ENCODE results near the gene SULT4A1.
A peak's percentile ranks its signal among the peaks of the same experiment; 100 is the strongest.
"Not testable (repeated sequence)": the region's sequence is repeated elsewhere in the genome, so short reads cannot be mapped to it uniquely, and the experiment has no call there.

SULT4A1 gene, protein sequence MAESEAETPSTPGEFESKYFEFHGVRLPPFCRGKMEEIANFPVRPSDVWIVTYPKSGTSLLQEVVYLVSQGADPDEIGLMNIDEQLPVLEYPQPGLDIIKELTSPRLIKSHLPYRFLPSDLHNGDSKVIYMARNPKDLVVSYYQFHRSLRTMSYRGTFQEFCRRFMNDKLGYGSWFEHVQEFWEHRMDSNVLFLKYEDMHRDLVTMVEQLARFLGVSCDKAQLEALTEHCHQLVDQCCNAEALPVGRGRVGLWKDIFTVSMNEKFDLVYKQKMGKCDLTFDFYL

DNA sequence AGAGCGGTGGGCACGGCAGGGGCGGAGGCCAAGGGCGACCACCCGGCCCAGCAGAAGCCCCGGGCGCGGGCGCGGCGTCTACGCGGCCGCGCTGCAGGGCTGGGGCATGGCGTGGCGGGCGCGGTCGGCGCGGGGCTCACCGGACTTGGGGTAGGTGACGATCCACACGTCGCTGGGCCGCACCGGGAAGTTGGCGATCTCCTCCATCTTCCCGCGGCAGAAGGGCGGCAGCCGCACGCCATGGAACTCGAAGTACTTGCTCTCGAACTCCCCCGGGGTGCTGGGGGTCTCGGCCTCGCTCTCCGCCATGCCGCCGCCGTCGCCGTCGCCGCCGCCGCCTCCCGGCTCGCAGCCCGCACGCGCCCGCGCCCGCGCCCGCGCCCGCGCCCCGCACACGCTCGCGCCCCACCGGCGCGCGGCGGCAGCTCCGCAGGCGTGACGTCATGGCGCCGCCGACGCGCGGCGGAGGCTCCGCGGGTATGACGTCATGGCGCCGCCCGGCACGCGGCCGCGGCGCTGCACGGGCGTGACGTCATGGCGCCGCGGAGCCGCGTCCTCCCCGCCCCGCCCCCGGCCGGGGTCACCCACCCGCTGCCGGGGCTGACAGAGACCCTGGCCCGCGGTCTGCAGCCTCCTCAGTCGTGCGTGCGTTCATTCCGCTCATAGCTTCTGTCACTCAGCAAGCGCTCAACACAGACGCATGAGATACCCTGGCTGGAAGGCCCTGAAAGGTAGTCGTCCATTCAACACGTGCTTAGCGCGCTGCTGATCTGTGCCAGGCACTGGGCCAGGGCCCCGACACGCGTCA is at the start of gene SULT4A1:
Gene SULT4A1 (minus strand): TSS at position 440 of the 808 bp plus-strand sequence. CDS start 131 bp downstream, at position 309.
- peak in 1 of 2 experiments; percentile 14 for DNase-seq (ENCODE audit: low read depth in 2 of 2)

- DNase-seq (ENCODE audit: low read depth in 2 of 2) = no peak
Observed at GRCh38 chr22:43911351-43911750, 49.0 kb upstream of the SULT4A1 start.

DNA sequence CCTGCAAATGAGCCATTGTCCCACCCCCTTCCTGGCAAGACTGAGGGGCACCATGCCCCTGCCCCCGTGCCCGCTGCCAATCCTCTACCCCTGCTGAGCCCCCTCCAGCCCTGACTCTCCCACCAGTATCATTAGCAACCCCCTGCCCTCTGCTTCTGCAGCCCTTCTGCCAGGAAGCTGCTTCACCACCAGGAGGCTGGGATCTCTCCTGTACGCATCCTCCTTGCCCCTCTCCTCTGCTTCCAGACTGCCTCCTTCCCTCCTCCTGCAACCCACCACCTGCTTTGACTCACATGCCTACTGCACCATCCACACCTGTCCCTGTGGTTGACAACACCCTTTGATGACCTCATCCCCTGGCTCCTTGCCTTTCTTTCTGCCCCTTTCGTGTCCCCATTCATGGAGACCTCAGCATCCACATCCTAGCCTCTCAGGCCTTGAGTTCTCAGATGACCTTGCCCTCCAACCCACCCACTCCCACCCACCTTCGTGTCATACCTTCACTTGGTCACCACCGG is 47.9 kb upstream of the SULT4A1 start:
- DNase-seq (ENCODE audit: low read depth in 2 of 2) = no peak

DNA sequence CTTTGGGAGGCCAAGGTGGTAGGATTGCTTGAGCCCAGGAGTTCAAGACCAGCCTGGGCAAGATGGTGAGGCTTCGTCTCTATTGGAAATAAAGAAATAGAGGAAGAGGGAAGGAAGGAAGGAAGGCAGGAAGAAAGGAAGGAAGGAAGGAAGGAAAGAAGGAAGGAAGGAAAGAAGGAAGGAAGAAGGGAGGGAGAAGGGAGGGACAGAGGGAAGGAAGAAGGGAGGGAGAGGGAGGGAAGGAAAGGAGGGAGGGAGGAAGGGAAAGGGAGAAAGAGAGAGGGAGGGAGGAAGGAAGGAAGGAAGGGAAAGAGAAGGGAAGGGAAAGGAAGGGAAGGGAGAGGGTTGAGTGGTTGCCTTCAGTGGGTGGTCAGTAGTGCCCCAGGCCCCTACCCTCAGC is 47.4 kb upstream of the SULT4A1 start:
- DNase-seq (ENCODE audit: low read depth in 2 of 2) = no peak

DNA sequence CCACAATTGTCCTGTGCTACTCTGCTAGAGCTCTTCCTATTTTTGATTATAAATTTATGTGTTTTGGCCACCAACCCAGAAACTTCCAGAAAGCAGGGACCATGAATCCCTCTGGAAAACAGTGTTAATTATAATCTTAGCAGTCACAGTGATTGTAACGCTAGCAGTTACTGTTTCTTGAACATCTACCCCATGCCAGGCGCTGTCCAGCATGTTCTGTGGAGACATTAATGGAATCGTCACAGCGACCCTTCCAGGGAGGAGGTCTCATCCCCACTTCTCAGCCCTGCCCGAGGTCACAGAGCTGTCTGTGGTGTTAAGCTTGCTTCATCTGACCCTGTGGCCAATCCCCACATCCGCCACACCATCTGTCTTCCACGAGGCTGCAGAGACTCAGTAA is 43.4 kb upstream of the SULT4A1 start:
- DNase-seq (ENCODE audit: low read depth in 2 of 2) = no peak

DNA sequence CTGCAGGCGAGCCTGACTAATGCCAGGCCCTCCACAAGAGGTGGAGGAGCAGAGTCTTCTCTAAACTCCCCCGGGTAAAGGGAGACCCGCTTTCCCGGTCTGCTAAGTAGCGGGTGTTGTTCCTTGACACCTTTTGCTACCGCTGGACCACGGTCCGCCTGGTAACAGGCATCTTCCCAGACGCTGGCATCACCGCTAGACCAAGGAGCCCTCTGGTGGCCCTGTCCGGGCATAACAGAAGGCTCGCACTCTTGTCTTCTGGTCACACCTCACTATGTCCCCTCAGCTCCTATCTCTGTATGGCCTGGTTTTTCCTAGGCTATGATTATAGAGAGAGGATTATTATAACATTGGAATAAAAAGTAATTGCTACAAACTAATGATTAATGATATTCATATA is 42.1 kb upstream of the SULT4A1 start:
- not testable (repeated sequence) for DNase-seq (ENCODE audit: low read depth in 2 of 2)

DNA sequence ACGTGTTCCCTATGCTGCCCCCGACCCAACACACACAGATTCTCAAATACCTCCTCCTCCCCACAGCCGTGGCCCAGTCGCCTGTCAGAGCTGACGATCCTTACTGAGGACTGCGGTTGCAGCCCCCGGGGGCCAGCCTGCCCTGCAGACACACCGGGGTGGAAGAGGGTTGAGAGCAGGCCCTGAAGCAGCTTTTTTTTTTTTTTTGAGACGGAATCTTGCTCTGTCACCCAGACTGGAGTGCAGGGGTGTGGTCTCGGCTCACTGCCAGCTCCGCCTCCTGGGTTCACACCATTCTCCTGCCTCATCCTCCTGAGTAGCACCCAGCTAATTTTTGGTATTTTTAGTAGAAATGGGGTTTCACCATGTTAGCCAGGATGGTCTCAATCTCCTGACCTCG is 40.7 kb upstream of the SULT4A1 start:
- DNase-seq (ENCODE audit: low read depth in 2 of 2) = not testable (repeated sequence)

GRCh38 chr22:43901976-43902643 is 39.8 kb upstream of the SULT4A1 start:
- DNase-seq (ENCODE audit: low read depth in 2 of 2) = peak; percentile 55 to 60

DNA sequence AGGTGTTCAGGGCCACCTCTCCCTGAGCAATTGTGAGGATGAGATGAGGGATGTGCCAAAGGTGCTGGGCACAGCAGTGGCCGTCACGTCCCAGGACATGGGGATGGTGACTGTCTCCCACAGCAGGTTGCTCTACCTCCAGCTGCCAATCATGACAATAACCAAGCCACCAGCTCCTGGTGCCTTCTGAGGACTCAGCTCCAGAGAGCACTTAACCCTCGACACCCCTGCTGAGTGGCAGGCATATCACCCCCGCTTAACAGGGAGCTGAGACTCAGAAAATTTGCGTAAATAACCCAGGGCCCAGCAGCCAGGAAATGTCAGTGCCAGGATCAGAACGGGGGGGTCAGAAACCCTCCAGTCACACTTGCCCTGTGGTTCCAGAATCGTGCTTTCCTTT is 37.9 kb upstream of the SULT4A1 start:
- DNase-seq (ENCODE audit: low read depth in 2 of 2) = no peak

GRCh38 chr22:43897751-43898261 is 35.5 kb upstream of the SULT4A1 start:
- no peak for DNase-seq (ENCODE audit: low read depth in 2 of 2)

GRCh38 chr22:43895986-43896645 is 33.8 kb upstream of the SULT4A1 start:
- DNase-seq (ENCODE audit: low read depth in 2 of 2) = no peak

GRCh38 chr22:43894122-43894521 is 31.8 kb upstream of the SULT4A1 start:
- DNase-seq (ENCODE audit: low read depth in 2 of 2) = no peak

- DNase-seq (ENCODE audit: low read depth in 2 of 2) = no peak
Observed at GRCh38 chr22:43893266-43893665, 31.0 kb upstream of the SULT4A1 start.

DNA sequence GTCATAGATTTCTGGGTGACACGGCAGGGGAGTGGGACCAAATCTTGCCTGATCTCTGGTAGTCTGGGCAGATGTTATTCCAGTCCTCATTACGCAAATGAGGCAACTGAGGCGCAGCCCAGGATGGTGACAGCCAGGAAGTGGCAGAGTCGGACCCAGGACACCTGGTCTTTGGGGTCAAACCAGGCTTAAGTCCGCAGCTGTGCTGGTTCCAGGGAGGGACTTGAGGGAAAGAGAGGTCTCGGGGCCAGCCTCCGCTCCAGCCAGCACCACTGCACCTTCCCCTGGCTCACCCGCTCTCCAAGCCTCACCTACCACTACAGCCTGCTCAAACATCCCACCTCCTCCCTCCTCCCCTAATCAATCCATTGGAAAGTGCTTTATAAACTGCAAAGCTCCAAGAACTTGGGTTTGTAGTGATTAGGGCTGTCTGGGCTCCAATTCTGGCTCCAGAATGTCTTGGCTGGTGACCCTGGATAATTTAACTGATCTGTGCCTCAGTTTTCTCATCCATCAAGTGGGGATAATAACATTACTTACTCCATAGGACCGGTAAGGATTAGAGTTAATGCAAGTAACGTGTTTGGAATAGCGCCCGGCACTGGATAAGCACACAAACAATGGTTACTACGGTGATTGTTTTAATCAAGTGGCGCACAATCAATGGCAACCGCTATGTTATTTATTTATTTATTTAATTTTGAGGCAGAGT is 30.0 kb upstream of the SULT4A1 start:
- DNase-seq (ENCODE audit: low read depth in 2 of 2) = no peak

DNA sequence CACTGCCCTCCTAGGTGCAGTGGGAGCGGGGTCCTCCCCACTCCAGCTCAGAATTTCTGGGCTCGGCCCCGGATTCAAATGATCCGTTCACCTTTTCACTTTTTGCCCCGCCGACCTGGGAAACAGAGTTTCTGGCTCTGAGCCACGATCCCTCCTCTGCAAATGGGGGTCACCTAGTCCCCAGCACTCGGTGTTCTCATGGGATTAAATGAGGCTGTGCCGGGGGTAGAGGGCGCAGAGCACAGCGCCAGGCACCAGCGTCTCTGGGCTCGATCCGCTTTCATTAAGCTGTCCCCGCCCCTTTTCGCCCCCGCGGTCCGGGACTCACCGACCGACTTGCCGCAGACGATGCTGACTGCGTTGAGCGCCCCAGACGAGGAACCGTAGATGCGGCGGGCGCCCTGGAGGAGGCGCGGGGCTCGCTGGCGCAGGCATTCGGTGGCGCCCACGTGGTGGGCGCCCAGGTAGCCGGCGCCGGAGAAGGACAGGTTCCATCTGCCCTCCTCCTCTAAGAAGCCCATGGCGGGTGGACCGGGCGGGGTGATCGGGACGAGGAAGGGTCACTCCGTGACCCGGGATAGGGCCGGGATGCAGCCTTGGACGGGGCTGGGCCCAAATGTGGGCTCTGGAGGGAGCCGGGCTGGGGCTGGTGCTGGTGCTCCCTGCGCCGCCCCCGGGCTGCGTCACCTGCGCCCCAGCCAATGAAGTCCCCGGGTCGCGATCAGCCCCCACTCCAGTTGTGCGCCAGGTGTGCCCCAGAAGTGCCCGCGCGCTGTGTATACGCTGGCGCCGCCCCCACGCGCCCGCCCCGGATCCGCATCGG is 29.3 kb upstream of the SULT4A1 start, which contains the start of gene PNPLA5:
Gene PNPLA5 (minus strand): TSS at position 654 of the 823 bp plus-strand sequence. CDS start 133 bp downstream, at position 521.
- DNase-seq (ENCODE audit: low read depth in 2 of 2) = no peak

- no peak for DNase-seq (ENCODE audit: low read depth in 2 of 2)
Observed at GRCh38 chr22:43890901-43891331, 28.6 kb upstream of the SULT4A1 start.

DNA sequence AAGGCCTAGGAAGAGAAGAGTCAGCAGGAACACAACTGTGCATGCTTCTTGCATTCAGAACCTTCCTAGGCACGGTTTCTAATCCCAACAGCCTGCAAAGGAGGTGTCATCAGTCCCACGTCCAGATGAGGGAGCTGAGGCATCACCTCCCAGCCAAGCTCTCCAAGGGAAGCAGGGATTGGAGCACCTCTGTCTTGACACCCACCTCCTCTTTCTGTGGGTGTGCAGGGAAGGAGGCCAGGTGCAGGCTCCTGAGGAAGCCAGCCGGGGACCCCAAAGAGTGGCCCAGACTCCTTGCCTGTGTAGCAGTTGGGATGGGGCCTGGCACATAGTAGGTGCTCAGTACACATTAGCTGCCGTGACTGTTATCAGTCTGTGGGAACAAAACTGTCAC is 27.5 kb upstream of the SULT4A1 start:
- no peak for DNase-seq (ENCODE audit: low read depth in 2 of 2)

DNA sequence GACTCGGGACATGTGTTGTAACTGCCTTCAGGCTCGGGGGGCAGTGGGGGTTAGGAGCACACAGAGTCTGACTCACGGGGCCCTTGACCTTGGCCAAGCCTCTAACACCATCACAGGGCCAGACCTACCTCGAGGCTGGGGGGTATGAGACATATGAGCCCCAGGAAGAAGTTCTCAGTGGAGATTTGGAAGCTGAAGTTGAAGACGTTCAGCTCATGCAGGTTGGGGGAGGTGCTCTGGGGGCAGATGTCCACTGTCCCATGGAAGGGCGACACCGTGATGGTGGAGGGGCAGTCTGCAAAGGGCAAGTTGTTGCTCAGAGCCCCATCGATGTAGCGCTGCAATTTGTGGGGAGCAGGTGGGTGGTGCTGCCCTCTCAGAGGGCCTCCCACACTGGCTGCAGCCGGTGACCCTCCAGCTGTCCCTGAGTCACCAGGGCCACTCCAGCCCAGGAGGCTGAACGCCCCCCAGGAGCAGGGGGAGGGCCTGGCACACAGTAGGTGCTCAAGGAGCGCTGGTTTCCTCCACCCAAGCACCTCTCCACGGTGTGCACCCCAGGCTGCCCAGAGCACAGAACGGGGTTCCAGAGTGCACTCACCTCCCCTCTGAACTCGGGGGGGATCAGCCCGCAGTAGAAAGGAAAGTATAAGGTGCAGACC is 27.0 kb upstream of the SULT4A1 start:
- no peak for DNase-seq (ENCODE audit: low read depth in 2 of 2)

DNA sequence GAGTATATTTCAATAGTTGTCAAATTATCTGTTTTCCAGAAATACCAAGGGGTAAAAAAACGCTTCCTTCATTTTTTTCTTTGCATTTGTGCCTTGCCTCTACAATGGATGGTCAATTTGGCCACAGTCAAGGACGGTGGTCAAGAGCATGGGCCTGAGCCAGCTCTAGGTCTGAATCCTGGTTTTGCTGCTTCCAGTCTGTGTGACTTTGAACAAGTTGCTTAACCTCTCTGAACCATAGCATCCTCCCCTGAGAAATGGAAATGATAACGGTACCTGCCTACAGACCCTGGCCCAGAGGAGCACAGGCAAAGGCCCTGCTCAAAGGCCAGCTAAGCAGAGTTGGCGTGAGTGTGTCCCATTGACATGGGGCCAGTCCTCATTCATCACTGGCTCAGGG is 26.4 kb upstream of the SULT4A1 start:
- no peak for DNase-seq (ENCODE audit: low read depth in 2 of 2)
